NCI-H345 treated with DMSO at 0.1 percent for 48 hours (cell line): ENCODE results near the gene SAFB.
"Not testable (repeated sequence)": the region's sequence is repeated elsewhere in the genome, so short reads cannot be mapped to it uniquely, and the experiment has no call there.

Experiments used
- DNase-seq: peaks from one replicate; lab custom pipeline; 2025; ENCODE audit not compliant: unreplicated experiment; lab: John Stamatoyannopoulos, UW

Gene SAFB

GRCh38 chr19:5682107-5682482, 59.2 kb downstream of the SAFB start:
- no peak for DNase-seq

GRCh38 chr19:5683177-5683886, 60.4 kb downstream of the SAFB start:
- no peak for DNase-seq

- no peak for DNase-seq
These were observed 62.0 kb downstream of the SAFB start for GRCh38 chr19:5684694-5685430.

GRCh38 chr19:5686326-5686646, 63.4 kb downstream of the SAFB start:
- DNase-seq: no peak

GRCh38 chr19:5686647-5687359, 63.9 kb downstream of the SAFB start:
- peak; percentile 88 for DNase-seq

- no peak for DNase-seq
These were observed 64.7 kb downstream of the SAFB start for GRCh38 chr19:5687360-5688198.

- DNase-seq: not testable (repeated sequence)
These were observed 65.5 kb downstream of the SAFB start for GRCh38 chr19:5688262-5688881.

GRCh38 chr19:5690125-5690954, 67.5 kb downstream of the SAFB start, which contains the start of gene RPL36:
RPL36 (plus strand) TSS chr19:5690295; CDS start chr19:5690508, 213 bp downstream.
- DNase-seq: peak; percentile 92

GRCh38 chr19:5690955-5691821, 68.3 kb downstream of the SAFB start:
- no peak for DNase-seq

- DNase-seq: no peak
These were observed 69.2 kb downstream of the SAFB start for GRCh38 chr19:5691822-5692722.

- DNase-seq: no peak
These were observed 69.9 kb downstream of the SAFB start for GRCh38 chr19:5692723-5693194.

GRCh38 chr19:5693195-5694166, 70.6 kb downstream of the SAFB start:
- no peak for DNase-seq

- no peak for DNase-seq
These were observed 71.5 kb downstream of the SAFB start for GRCh38 chr19:5694167-5694955.

- DNase-seq: no peak
These were observed 72.2 kb downstream of the SAFB start for GRCh38 chr19:5694956-5695648.

- DNase-seq: no peak
These were observed 72.8 kb downstream of the SAFB start for GRCh38 chr19:5695649-5696195.
